ENCODE results near the gene VGLL4. TPM values are rescaled to one million over a fixed set of nuclear protein-coding genes. Genes with fewer than 3 reads are reported as not detected.

Gene VGLL4
- total RNA-seq, 3 donors from 2014 or later = 42.5 to 51.3 (median 46.4) TPM

- no peak for DNase-seq
- intact Hi-C loops (cut with DNase I, micrococcal nuclease) = loop anchor here in 1 of 2 donors (10.0 kb wide), 1 partner anchor 147 kb away; no protein-coding TSS in a partner anchor
- Histone ChIP-seq H3K9me3 (no peaks in the 10 kb centered on the region), H3K4me3 (no peak overlapping the region), H3K4me1 (ENCODE audit: low read depth) (peaks cover 6% of the 10 kb centered on the region), H3K36me3 (ENCODE audit: low read depth) (no peaks in the 10 kb centered on the region)
- peak; percentile 51 for ATAC-seq
- TF ChIP-seq, protein P1, sequence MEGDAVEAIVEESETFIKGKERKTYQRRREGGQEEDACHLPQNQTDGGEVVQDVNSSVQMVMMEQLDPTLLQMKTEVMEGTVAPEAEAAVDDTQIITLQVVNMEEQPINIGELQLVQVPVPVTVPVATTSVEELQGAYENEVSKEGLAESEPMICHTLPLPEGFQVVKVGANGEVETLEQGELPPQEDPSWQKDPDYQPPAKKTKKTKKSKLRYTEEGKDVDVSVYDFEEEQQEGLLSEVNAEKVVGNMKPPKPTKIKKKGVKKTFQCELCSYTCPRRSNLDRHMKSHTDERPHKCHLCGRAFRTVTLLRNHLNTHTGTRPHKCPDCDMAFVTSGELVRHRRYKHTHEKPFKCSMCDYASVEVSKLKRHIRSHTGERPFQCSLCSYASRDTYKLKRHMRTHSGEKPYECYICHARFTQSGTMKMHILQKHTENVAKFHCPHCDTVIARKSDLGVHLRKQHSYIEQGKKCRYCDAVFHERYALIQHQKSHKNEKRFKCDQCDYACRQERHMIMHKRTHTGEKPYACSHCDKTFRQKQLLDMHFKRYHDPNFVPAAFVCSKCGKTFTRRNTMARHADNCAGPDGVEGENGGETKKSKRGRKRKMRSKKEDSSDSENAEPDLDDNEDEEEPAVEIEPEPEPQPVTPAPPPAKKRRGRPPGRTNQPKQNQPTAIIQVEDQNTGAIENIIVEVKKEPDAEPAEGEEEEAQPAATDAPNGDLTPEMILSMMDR (IDR thresholded peaks at IDR 0.05) = no peak
These were observed 14.5 kb upstream of the VGLL4 start for GRCh38 chr3:11658180-11658579.

DNA sequence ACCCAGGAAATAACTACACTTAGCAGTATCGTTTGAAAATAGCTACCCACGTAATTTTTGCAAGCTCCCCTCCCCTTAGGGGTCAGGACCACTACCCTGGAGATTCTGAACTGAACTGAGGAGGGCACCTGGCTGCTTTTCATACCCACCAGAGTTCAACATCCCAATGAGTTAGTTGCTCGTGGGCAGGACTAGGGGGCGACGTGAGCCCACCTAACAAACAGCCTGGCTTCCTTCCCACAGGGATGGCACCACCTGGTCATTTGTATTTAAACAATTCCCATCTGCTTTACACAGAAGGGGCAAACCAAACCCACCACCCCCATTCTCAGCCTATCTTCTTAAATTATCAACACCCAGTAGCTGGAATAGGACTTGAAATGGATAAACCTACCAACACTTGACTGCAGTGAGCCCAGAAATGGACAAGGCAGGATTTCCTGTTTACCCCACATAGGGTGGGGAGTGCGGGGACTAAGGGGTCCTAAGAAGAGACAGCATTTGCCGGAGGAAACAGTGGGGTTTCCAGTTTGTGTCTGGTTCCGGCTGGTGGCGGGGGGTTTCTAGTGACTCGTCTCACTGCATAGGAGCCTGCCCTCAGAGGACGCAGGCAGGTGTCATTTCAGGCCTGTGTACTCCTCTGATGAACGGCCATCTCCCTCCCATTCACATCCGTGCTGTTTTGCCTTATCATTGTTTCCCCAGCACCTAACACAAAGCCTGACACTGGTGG is 11.6 kb upstream of the VGLL4 start:
- no peak for DNase-seq

GRCh38 chr3:11654166-11654565 is 10.5 kb upstream of the VGLL4 start:
- intact Hi-C loops (cut with DNase I, micrococcal nuclease) = loop anchor here in 1 of 2 donors (10.0 kb wide), 1 partner anchor 151 kb away; no protein-coding TSS in a partner anchor
- no peak for ATAC-seq
- TF ChIP-seq, protein P1 (IDR thresholded peaks at IDR 0.05) = no peak

More for the DNA sequence above, 11.6 kb upstream of the VGLL4 start:
- H3K36me3 ChIP-seq (ENCODE audit: low read depth) = no peaks in the 10 kb centered on the region
- ATAC-seq = no peak
- intact Hi-C loops (cut with DNase I, micrococcal nuclease) = loop anchor here in 1 of 2 donors (10.0 kb wide), 1 partner anchor 149 kb away; no protein-coding TSS in a partner anchor
- H3K4me1 ChIP-seq (ENCODE audit: low read depth) = peaks cover 2% of the 10 kb centered on the region
- TF ChIP-seq, protein P1 (IDR thresholded peaks at IDR 0.05) = no peak
- no peaks in the 10 kb centered on the region for H3K9me3 ChIP-seq
- H3K4me3 ChIP-seq = no peak overlapping the region

GRCh38 chr3:11653298-11654055 is 9.8 kb upstream of the VGLL4 start:
- H3K4me3 ChIP-seq = no peak overlapping the region
- TF ChIP-seq, protein P1 (IDR thresholded peaks at IDR 0.05) = no peak
- DNase-seq = no peak
- no peaks in the 10 kb centered on the region for H3K4me1 ChIP-seq (ENCODE audit: low read depth)
- intact Hi-C loops (cut with DNase I, micrococcal nuclease) = loop anchor here (2.0 to 10.0 kb wide), 2 partner anchors 151 to 275 kb away; no protein-coding TSS in a partner anchor
- ATAC-seq = peak; percentile 29
- H3K9me3 ChIP-seq = no peaks in the 10 kb centered on the region
- H3K36me3 ChIP-seq (ENCODE audit: low read depth) = no peaks in the 10 kb centered on the region

More at GRCh38 chr3:11654166-11654565, 10.5 kb upstream of the VGLL4 start:
- no peaks in the 10 kb centered on the region for H3K36me3 ChIP-seq (ENCODE audit: low read depth)
- no peak for DNase-seq
- H3K9me3 ChIP-seq = no peaks in the 10 kb centered on the region
- no peaks in the 10 kb centered on the region for H3K4me1 ChIP-seq (ENCODE audit: low read depth)
- no peak overlapping the region for H3K4me3 ChIP-seq

DNA sequence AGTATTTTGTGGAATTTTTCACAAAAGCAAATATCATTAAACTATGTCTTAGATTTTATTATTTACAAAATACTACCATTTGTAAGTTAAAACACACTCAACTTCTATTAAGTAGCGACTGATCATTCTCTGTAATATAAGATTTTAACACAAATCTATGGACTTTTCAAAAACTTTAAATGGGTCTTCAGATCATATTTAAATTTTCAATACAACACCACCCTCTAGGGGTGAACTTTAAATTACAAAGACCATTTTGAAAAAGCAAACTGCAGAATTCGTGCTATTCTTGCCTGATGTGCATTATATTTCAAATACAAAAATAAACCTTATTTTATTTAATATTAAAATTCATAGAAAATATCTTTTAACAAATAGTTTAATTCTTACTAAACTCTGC is 8.2 kb upstream of the VGLL4 start:
- intact Hi-C loops (cut with DNase I, micrococcal nuclease) = loop anchor here (2.0 to 10.0 kb wide), 2 partner anchors 153 to 273 kb away; no protein-coding TSS in a partner anchor
- TF ChIP-seq, protein P1 (IDR thresholded peaks at IDR 0.05) = no peak
- Histone ChIP-seq H3K9me3 (no peaks in the 10 kb centered on the region), H3K4me3 (no peak overlapping the region), H3K36me3 (ENCODE audit: low read depth) (no peaks in the 10 kb centered on the region), H3K4me1 (ENCODE audit: low read depth) (no peaks in the 10 kb centered on the region)
- DNase-seq (no peak), ATAC-seq (no peak)
